T-cell (primary cell): Measurements from ENCODE around the gene TCAIM. TPM values are rescaled to one million over a fixed set of nuclear protein-coding genes. Genes with fewer than 3 reads are reported as not detected.
A peak's percentile ranks its signal among the peaks of the same experiment; 100 is the strongest.
"Not testable (repeated sequence)": the region's sequence is repeated elsewhere in the genome, so short reads cannot be mapped to it uniquely, and the experiment has no call there.

Source experiments
- ATAC-seq, 4 experiments: fragments of 200-7000 bp in 3 of 4; fragments of 150-1000 bp in 1 of 4; cut with Tn5 transposase; replicated peaks in 1 of 4; 1 replicate in 3 of 4; 2 replicates in 1 of 4; pipeline ENCODE4 v1.10.0; 2021; ENCODE audit warnings: moderate library complexity in 3 of 4, mild to moderate bottlenecking in 2 of 4, moderate number of reproducible peaks in 1 of 4
- CTCF ChIA-PET, 2 donors: fragments of 300-600 bp; sonication (Branson Sonifier 250); formaldehyde crosslinking; loops; one replicate each; lab custom pipeline; 2022; ENCODE audit warnings: antibody characterized with exemption in 2 of 2; lab: Charles Lee
- POLR2A ChIA-PET, 2 donors: fragments of 300-600 bp; sonication (Branson Sonifier 250); formaldehyde crosslinking; loops; one replicate each; lab custom pipeline; 2022; ENCODE audit warnings: antibody characterized with exemption in 2 of 2; lab: Charles Lee
- DNase-seq, 35 experiments: peaks; one replicate each; pipeline versions ENCODE4 v3.0.0 to v3.0.0-alpha.2; 2013 to 2023
- H3K27ac ChIP-seq: one replicate; pipeline ENCODE4 v1.5.1; 2013; ENCODE audit warnings: low read length
- H3K27me3 ChIP-seq, 2 experiments: replicated peaks in 1 of 2; 1 replicate in 1 of 2; 2 replicates in 1 of 2; pipeline versions ENCODE4 v1.6.1 to v1.7.0; 2013; ENCODE audit warnings: low read length in 1 of 2, mixed read lengths in 1 of 2; ENCODE audit not compliant: control insufficient read depth in 2 of 2, insufficient read depth in 2 of 2; ENCODE audit errors: extremely low read depth in 1 of 2
- H3K36me3 ChIP-seq, 2 donors: 1 replicate in 1 of 2; 2 replicates in 1 of 2; pipeline versions ENCODE4 v1.6.1 to v1.7.0; 2013; ENCODE audit warnings: low read length in 1 of 2; ENCODE audit not compliant: control insufficient read depth in 2 of 2, insufficient read depth in 1 of 2; ENCODE audit errors: extremely low read depth in 1 of 2
- H3K4me1 ChIP-seq, 2 experiments: 1 replicate in 1 of 2; 2 replicates in 1 of 2; pipeline versions ENCODE4 v1.6.1 to v1.7.0; 2013; ENCODE audit warnings: low read length in 2 of 2, mixed read lengths in 1 of 2; ENCODE audit not compliant: insufficient read depth in 2 of 2, control insufficient read depth in 1 of 2; ENCODE audit errors: extremely low read depth in 1 of 2
- H3K4me3 ChIP-seq, 2 donors: 1 replicate in 1 of 2; 2 replicates in 1 of 2; pipeline versions ENCODE4 v1.5.1 to v1.7.0; 2013; ENCODE audit warnings: mild to moderate bottlenecking in 2 of 2, low read length in 1 of 2, moderate library complexity in 1 of 2; ENCODE audit not compliant: control insufficient read depth in 1 of 2; ENCODE audit errors: extremely low read depth in 1 of 2
- H3K9me3 ChIP-seq: 2 replicates; pipeline ENCODE4 v1.7.0; 2013
- H3K27ac Mint-ChIP-seq, 2 donors: one replicate each; pipeline ENCODE4 v1.8.0; 2020 to 2021; ENCODE audit warnings: mild to moderate bottlenecking in 2 of 2, mixed read lengths in 2 of 2
- H3K27me3 Mint-ChIP-seq, 2 donors: one replicate each; pipeline ENCODE4 v1.8.0; 2021 to 2022; ENCODE audit warnings: mixed read lengths in 2 of 2
- H3K36me3 Mint-ChIP-seq: one replicate; pipeline ENCODE4 v1.8.0; 2021; ENCODE audit warnings: mixed read lengths
- H3K4me1 Mint-ChIP-seq, 3 donors: one replicate each; pipeline ENCODE4 v1.8.0; 2020 to 2022; ENCODE audit warnings: mixed read lengths in 3 of 3, mild to moderate bottlenecking in 1 of 3
- H3K4me3 Mint-ChIP-seq, 3 donors: one replicate each; pipeline ENCODE4 v1.8.0; 2020 to 2022; ENCODE audit warnings: mild to moderate bottlenecking in 3 of 3, mixed read lengths in 3 of 3, moderate library complexity in 3 of 3
- H3K9me3 Mint-ChIP-seq, 3 donors: one replicate each; pipeline ENCODE4 v1.8.0; 2020 to 2022; ENCODE audit warnings: mixed read lengths in 3 of 3
- WGBS: methylation state at CpG from one replicate; pipeline ENCODE4 v1.1.5; 2013; ENCODE audit warnings: missing lambda C conversion rate; ENCODE audit not compliant: insufficient coverage; 5-methylcytosine and 5-hydroxymethylcytosine counted together
- total RNA-seq, 35 experiments: library from RNA in 6 of 35; stranded (reverse) in 6 of 35; fragments of 120-200 nt in 1 of 35; gene quantifications; one replicate each; pipeline versions ENCODE4 v1.2.1 to v1.2.4 and lab custom pipeline; 2013 to 2026

The TCAIM gene
- total RNA-seq, 5 donors from 2014 or later (not counting 1 experiment from before 2014, with no cell fraction given): 8.4 to 16.5 (median 13.4) TPM

GRCh38 chr3:44339181-44340057 lies 853 bp downstream of the TCAIM start:
- no peak for DNase-seq
- H3K4me3 Mint-ChIP-seq: peak overlapping the region; percentile 96 to 97 (median 97)
- no peak for ATAC-seq
- H3K9me3 Mint-ChIP-seq: no peaks in the 10 kb centered on the region
- H3K27me3 Mint-ChIP-seq: no peaks in the 10 kb centered on the region
- Histone ChIP-seq H3K4me3 (peak overlapping the region; percentile 76 to 98), H3K36me3 (no peaks in the 10 kb centered on the region), H3K4me1 (peaks cover 17 to 21% of the 10 kb centered on the region in 2 experiments), H3K9me3 (no peaks in the 10 kb centered on the region), H3K27ac (peak overlapping the region; percentile 91), H3K27me3 (no peaks in the 10 kb centered on the region)
- ChIA-PET POLR2A (interaction anchor here (0.5 to 2.3 kb wide), 2 partner anchors 100 to 423 kb away, joined by 3 to 28 read pairs; no protein-coding TSS in a partner anchor), CTCF (interaction anchor here in 1 of 2 donors (0.9 to 1.5 kb wide), 2 partner anchors 100 to 195 kb away, joined by 3 to 5 read pairs; no protein-coding TSS in a partner anchor)
- peak overlapping the region; percentile 96 to 97 for H3K27ac Mint-ChIP-seq
- peaks cover 31 to 34% (median 31%) of the 10 kb centered on the region in 3 donors for H3K4me1 Mint-ChIP-seq
- peaks cover 3% of the 10 kb centered on the region for H3K36me3 Mint-ChIP-seq
- no CpG with 5 or more reads among the region's 11 CpGs for WGBS

- Mint-ChIP-seq H3K4me1 (peaks cover 31 to 34% (median 31%) of the 10 kb centered on the region in 3 donors), H3K36me3 (peaks cover 3% of the 10 kb centered on the region), H3K9me3 (no peaks in the 10 kb centered on the region), H3K4me3 (peak overlapping the region; percentile 96 to 97 (median 97)), H3K27me3 (no peaks in the 10 kb centered on the region), H3K27ac (peak overlapping the region; percentile 39 to 77)
- Histone ChIP-seq H3K27ac (no peak overlapping the region), H3K4me3 (no peak overlapping the region), H3K4me1 (peaks cover 17 to 21% of the 10 kb centered on the region in 2 experiments), H3K9me3 (no peaks in the 10 kb centered on the region), H3K36me3 (no peaks in the 10 kb centered on the region), H3K27me3 (no peaks in the 10 kb centered on the region)
- 100% methylated on average over 2 of the region's 3 CpGs for WGBS
- no peak for DNase-seq
- CTCF ChIA-PET: no interaction called here
- no peak for ATAC-seq
- POLR2A ChIA-PET: no interaction called here
These were observed 1.5 kb downstream of the TCAIM start for GRCh38 chr3:44340058-44340395.

GRCh38 chr3:44342176-44342790 lies 3.7 kb downstream of the TCAIM start:
- Mint-ChIP-seq H3K9me3 (no peaks in the 10 kb centered on the region), H3K27ac (no peak overlapping the region), H3K27me3 (no peaks in the 10 kb centered on the region), H3K4me1 (peaks cover 28 to 31% (median 30%) of the 10 kb centered on the region in 3 donors), H3K36me3 (peaks cover 3% of the 10 kb centered on the region), H3K4me3 (no peak overlapping the region)
- no peaks in the 10 kb centered on the region for H3K36me3 ChIP-seq
- peaks cover 17 to 21% of the 10 kb centered on the region in 2 experiments for H3K4me1 ChIP-seq
- ATAC-seq: no peak
- no CpG with 5 or more reads among the region's 1 CpG for WGBS
- no peak overlapping the region for H3K4me3 ChIP-seq
- no peak overlapping the region for H3K27ac ChIP-seq
- no peak for DNase-seq
- ChIA-PET POLR2A (no interaction called here), CTCF (interaction anchor here (0.6 to 0.7 kb wide), 4 partner anchors 21 to 1068 kb away, joined by 3 to 7 read pairs (median 4); no protein-coding TSS in a partner anchor)
- H3K9me3 ChIP-seq: no peaks in the 10 kb centered on the region
- H3K27me3 ChIP-seq: no peaks in the 10 kb centered on the region

GRCh38 chr3:44343421-44343820 lies 4.9 kb downstream of the TCAIM start:
- H3K27me3 ChIP-seq: no peaks in the 10 kb centered on the region
- CTCF ChIA-PET: interaction anchor here in 1 of 2 donors (0.6 kb wide), 1 partner anchor 43 kb away, joined by 4 read pairs; no protein-coding TSS in a partner anchor

GRCh38 chr3:44346590-44346989 lies 8.0 kb downstream of the TCAIM start:
- H3K27me3 ChIP-seq, H3K36me3 ChIP-seq, DNase-seq, ATAC-seq, H3K9me3 Mint-ChIP-seq, H3K27ac Mint-ChIP-seq, H3K4me3 ChIP-seq, H3K27ac ChIP-seq, H3K4me3 Mint-ChIP-seq, H3K9me3 ChIP-seq, H3K27me3 Mint-ChIP-seq, CTCF ChIA-PET, H3K36me3 Mint-ChIP-seq, H3K4me1 ChIP-seq, POLR2A ChIA-PET: not testable (repeated sequence)
- WGBS: 100% methylated on average over 5 of the region's 6 CpGs
- peaks cover 11 to 16% (median 15%) of the 10 kb centered on the region in 3 donors for H3K4me1 Mint-ChIP-seq

More at GRCh38 chr3:44343421-44343820, 4.9 kb downstream of the TCAIM start:
- POLR2A ChIA-PET: no interaction called here
- peaks cover 24 to 26% (median 26%) of the 10 kb centered on the region in 3 donors for H3K4me1 Mint-ChIP-seq
- Histone ChIP-seq H3K4me1 (peaks cover 9 to 16% of the 10 kb centered on the region in 2 experiments), H3K9me3 (no peaks in the 10 kb centered on the region), H3K36me3 (no peaks in the 10 kb centered on the region), H3K27ac (no peak overlapping the region), H3K4me3 (no peak overlapping the region)
- H3K27ac Mint-ChIP-seq: no peak overlapping the region
- peaks cover 3% of the 10 kb centered on the region for H3K36me3 Mint-ChIP-seq
- no peak for DNase-seq
- no peaks in the 10 kb centered on the region for H3K9me3 Mint-ChIP-seq
- ATAC-seq: no peak
- no peaks in the 10 kb centered on the region for H3K27me3 Mint-ChIP-seq
- H3K4me3 Mint-ChIP-seq: no peak overlapping the region

GRCh38 chr3:44348993-44349392 lies 10.4 kb downstream of the TCAIM start:
- no peaks in the 10 kb centered on the region for H3K27me3 ChIP-seq
- ChIA-PET POLR2A (no interaction called here), CTCF (no interaction called here)
- no peaks in the 10 kb centered on the region for H3K9me3 Mint-ChIP-seq
- no peaks in the 10 kb centered on the region for H3K4me1 ChIP-seq
- 100% methylated on average over 3 of the region's 6 CpGs for WGBS
- H3K4me1 Mint-ChIP-seq: peaks cover 17% of the 10 kb centered on the region in 3 donors
- no peak overlapping the region for H3K4me3 Mint-ChIP-seq
- DNase-seq: no peak
- no peaks in the 10 kb centered on the region for H3K27me3 Mint-ChIP-seq
- peaks cover 0 to 5% of the 10 kb centered on the region in 2 donors for H3K36me3 ChIP-seq
- no peak overlapping the region for H3K27ac ChIP-seq
- H3K36me3 Mint-ChIP-seq: peaks cover 14% of the 10 kb centered on the region
- H3K27ac Mint-ChIP-seq: no peak overlapping the region
- no peak overlapping the region for H3K4me3 ChIP-seq
- ATAC-seq: no peak
- no peaks in the 10 kb centered on the region for H3K9me3 ChIP-seq
